NCI-H226 (cell line): Measurements from ENCODE around the gene HOXC11.

Experiments
- DNase-seq: peaks from one replicate; pipeline ENCODE4 v3.0.0-alpha.2; 2015

Gene HOXC11

GRCh38 chr12:54000116-54001114 lies 27.5 kb downstream of the HOXC11 start, which contains the start of gene HOXC9:
Gene HOXC9, plus strand, starts transcription at chr12:54000161. Its CDS starts 28 bp downstream, at chr12:54000189.
- peak; percentile 11 for DNase-seq

- DNase-seq: no peak
These were observed 28.6 kb downstream of the HOXC11 start for GRCh38 chr12:54001283-54002187.

- DNase-seq: no peak
These were observed 29.5 kb downstream of the HOXC11 start for GRCh38 chr12:54002278-54002914.

- DNase-seq: no peak
These were observed 30.0 kb downstream of the HOXC11 start for GRCh38 chr12:54002915-54003389.

GRCh38 chr12:54003625-54004024 lies 30.7 kb downstream of the HOXC11 start:
- no peak for DNase-seq

- DNase-seq: no peak
These were observed 31.3 kb downstream of the HOXC11 start for GRCh38 chr12:54004063-54004840.

- no peak for DNase-seq
These were observed 32.1 kb downstream of the HOXC11 start for GRCh38 chr12:54004841-54005530.

- no peak for DNase-seq
These were observed 32.6 kb downstream of the HOXC11 start for GRCh38 chr12:54005531-54005852.

- DNase-seq: peak; percentile 72
These were observed 33.1 kb downstream of the HOXC11 start for GRCh38 chr12:54005853-54006558.

GRCh38 chr12:54006559-54007220 lies 33.8 kb downstream of the HOXC11 start:
- no peak for DNase-seq

GRCh38 chr12:54007538-54008259 lies 34.8 kb downstream of the HOXC11 start:
- no peak for DNase-seq

- no peak for DNase-seq
These were observed 35.3 kb downstream of the HOXC11 start for GRCh38 chr12:54008260-54008552.

GRCh38 chr12:54009171-54010052 lies 36.5 kb downstream of the HOXC11 start:
- DNase-seq: no peak

GRCh38 chr12:54010053-54010971 lies 37.4 kb downstream of the HOXC11 start:
- no peak for DNase-seq

- no peak for DNase-seq
These were observed 38.2 kb downstream of the HOXC11 start for GRCh38 chr12:54010972-54011664.

GRCh38 chr12:54011665-54012532 lies 39.0 kb downstream of the HOXC11 start:
- no peak for DNase-seq
